Keratinocyte (primary cell): ENCODE data around the gene TVP23A. TPM values are rescaled to one million over a fixed set of nuclear protein-coding genes. Genes with fewer than 3 reads are reported as not detected.

Source experiments
- DNase-seq: peaks from one replicate; pipeline ENCODE4 v3.0.0-alpha.2; 2011; ENCODE audit warnings: low read depth, missing footprints, low spot score
- FAIRE-seq: peaks from 2 replicates; lab custom pipeline; 2011; peaks lifted over from hg19 to GRCh38; lab: Jason Lieb, UNC
- H2AFZ ChIP-seq: 2 replicates; pipeline ENCODE4 v1.6.0; 2012; ENCODE audit warnings: low read length, control low read depth, inconsistent platforms; ENCODE audit not compliant: control insufficient read depth
- H3K27ac ChIP-seq: 2 replicates; pipeline ENCODE4 v1.5.1; 2011; ENCODE audit warnings: low read length; ENCODE audit not compliant: control insufficient read depth, insufficient read depth
- H3K27me3 ChIP-seq: 3 replicates; pipeline ENCODE4 v1.6.0; 2011; ENCODE audit warnings: low read length; ENCODE audit not compliant: control insufficient read depth, insufficient read depth; ENCODE audit errors: extremely low read depth
- H3K36me3 ChIP-seq, 2 experiments: 2 replicates in 1 of 2; 3 replicates in 1 of 2; pipeline ENCODE4 v1.5.1; 2011; ENCODE audit warnings: low read length in 2 of 2, mild to moderate bottlenecking in 1 of 2; ENCODE audit not compliant: control insufficient read depth in 2 of 2, insufficient read depth in 2 of 2; ENCODE audit errors: extremely low read depth in 1 of 2
- H3K4me1 ChIP-seq: 3 replicates; pipeline ENCODE4 v1.5.1; 2011; ENCODE audit warnings: low read length; ENCODE audit not compliant: control insufficient read depth, insufficient read depth; ENCODE audit errors: extremely low read depth
- H3K4me2 ChIP-seq: 3 replicates; pipeline ENCODE4 v1.6.0; 2011; ENCODE audit warnings: low read depth, low read length; ENCODE audit not compliant: control insufficient read depth, insufficient read depth; ENCODE audit errors: extremely low read depth
- H3K4me3 ChIP-seq, 3 experiments: fragments of 200-600 bp in 1 of 3; sonication (generic) in 1 of 3; 2 replicates in 2 of 3; 3 replicates in 1 of 3; pipeline ENCODE4 v1.5.1; 2011 to 2016; ENCODE audit warnings: low read length in 3 of 3, mild to moderate bottlenecking in 3 of 3, control low read depth in 2 of 3, inconsistent platforms in 1 of 3, low read depth in 1 of 3, mixed read lengths in 1 of 3, mixed run types in 1 of 3, moderate library complexity in 1 of 3; ENCODE audit not compliant: control insufficient read depth in 2 of 3, insufficient read depth in 2 of 3; ENCODE audit errors: extremely low read depth in 1 of 3
- H3K79me2 ChIP-seq: 2 replicates; pipeline ENCODE4 v1.6.0; 2012; ENCODE audit warnings: low read length; ENCODE audit not compliant: control insufficient read depth, insufficient read depth
- H3K9ac ChIP-seq: 3 replicates; pipeline ENCODE4 v1.6.0; 2011; ENCODE audit warnings: low read length; ENCODE audit not compliant: control insufficient read depth, insufficient read depth; ENCODE audit errors: extremely low read depth
- H3K9me1 ChIP-seq: 3 replicates; pipeline ENCODE4 v1.6.0; 2011; ENCODE audit warnings: low read length; ENCODE audit not compliant: control insufficient read depth, insufficient read depth; ENCODE audit errors: extremely low read depth
- H3K9me3 ChIP-seq: 2 replicates; pipeline ENCODE4 v1.5.1; 2012; ENCODE audit warnings: low read depth, low read length; ENCODE audit not compliant: control insufficient read depth
- H4K20me1 ChIP-seq: 3 replicates; pipeline ENCODE4 v1.6.0; 2011; ENCODE audit warnings: low read length; ENCODE audit not compliant: control insufficient read depth, insufficient read depth; ENCODE audit errors: extremely low read depth
- EZH2 ChIP-seq: IDR thresholded peaks from one replicate; pipeline ENCODE4 v1.6.1; 2012; ENCODE audit warnings: inconsistent platforms, mild to moderate bottlenecking, low read length, moderate library complexity
- dilution Hi-C: fragments of 300-500 bp; cut with MboI; formaldehyde crosslinking; loops from one replicate; pipeline ENCODE4 v1.7.0; 2020; ENCODE audit warnings: low sequenced_read_pairs; ENCODE audit not compliant: extremely low pct_ligation_motif_present
- polyA plus RNA-seq, 5 experiments: library from polyadenylated mRNA; depleted of rRNA in 3 of 5; stranded (reverse) in 3 of 5; stranded (forward) in 1 of 5; unstranded in 1 of 5; fragments of >200 nt; gene quantifications; 1 replicate in 1 of 5; 2 replicates in 3 of 5; 3 replicates in 1 of 5; pipeline versions ENCODE4 v1.2.1 to v1.2.3, GENCODE V29; 2011 to 2012; ENCODE audit warnings: missing spikeins in 2 of 5, low read depth in 1 of 5, low replicate concordance in 1 of 5
- TF ChIP-seq, protein P1 (sequence below), 3 experiments: IDR thresholded peaks in 1 of 3; conservative IDR thresholded peaks in 1 of 3; optimal IDR thresholded peaks in 1 of 3; 2 replicates in 2 of 3; 3 replicates in 1 of 3; pipeline versions ENCODE3 to v1.5.1; 2011; ENCODE audit warnings: low read length in 3 of 3, mild to moderate bottlenecking in 3 of 3, moderate library complexity in 2 of 3, control low read depth in 1 of 3, inconsistent platforms in 1 of 3; ENCODE audit not compliant: insufficient read depth in 2 of 3; ENCODE audit errors: extremely low read depth in 1 of 3

The TVP23A gene
- polyA plus RNA-seq, 1 donor (not counting 4 experiments of a cell fraction or from before 2014, with no cell fraction given), result not detected

DNA sequence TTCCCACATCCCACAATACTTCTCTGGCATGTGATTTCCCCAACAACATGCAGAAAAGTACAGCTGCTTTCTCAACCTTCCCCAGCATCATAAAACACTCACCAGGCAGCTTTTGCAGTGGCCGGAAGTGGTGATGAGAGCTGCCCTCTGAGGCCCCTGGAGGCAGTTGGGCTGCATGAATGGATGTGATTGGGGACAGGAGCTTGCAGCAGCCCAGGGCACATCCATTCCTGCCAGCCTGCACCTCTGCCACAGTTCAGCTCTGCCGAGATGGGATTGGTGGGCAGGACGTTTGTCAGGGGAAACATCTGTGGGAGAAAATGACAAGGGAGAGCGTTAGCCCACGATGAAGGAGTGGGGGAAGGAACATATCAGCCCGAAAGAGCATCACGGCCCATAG is 55.1 kb downstream of the TVP23A start:
- Histone ChIP-seq H2AFZ (no peak overlapping the region), H3K79me2 (no peaks in the 10 kb centered on the region), H3K9me1 (no peaks in the 10 kb centered on the region), H3K27me3 (no peaks in the 10 kb centered on the region), H4K20me1 (no peaks in the 10 kb centered on the region), H3K4me2 (no peak overlapping the region), H3K4me1 (no peaks in the 10 kb centered on the region), H3K27ac (no peak overlapping the region), H3K4me3 (no peak overlapping the region), H3K9ac (no peak overlapping the region), H3K9me3 (no peaks in the 10 kb centered on the region), H3K36me3 (peaks cover 5 to 7% of the 10 kb centered on the region in 2 experiments)
- no peak for TF ChIP-seq EZH2
- TF ChIP-seq, protein P1, sequence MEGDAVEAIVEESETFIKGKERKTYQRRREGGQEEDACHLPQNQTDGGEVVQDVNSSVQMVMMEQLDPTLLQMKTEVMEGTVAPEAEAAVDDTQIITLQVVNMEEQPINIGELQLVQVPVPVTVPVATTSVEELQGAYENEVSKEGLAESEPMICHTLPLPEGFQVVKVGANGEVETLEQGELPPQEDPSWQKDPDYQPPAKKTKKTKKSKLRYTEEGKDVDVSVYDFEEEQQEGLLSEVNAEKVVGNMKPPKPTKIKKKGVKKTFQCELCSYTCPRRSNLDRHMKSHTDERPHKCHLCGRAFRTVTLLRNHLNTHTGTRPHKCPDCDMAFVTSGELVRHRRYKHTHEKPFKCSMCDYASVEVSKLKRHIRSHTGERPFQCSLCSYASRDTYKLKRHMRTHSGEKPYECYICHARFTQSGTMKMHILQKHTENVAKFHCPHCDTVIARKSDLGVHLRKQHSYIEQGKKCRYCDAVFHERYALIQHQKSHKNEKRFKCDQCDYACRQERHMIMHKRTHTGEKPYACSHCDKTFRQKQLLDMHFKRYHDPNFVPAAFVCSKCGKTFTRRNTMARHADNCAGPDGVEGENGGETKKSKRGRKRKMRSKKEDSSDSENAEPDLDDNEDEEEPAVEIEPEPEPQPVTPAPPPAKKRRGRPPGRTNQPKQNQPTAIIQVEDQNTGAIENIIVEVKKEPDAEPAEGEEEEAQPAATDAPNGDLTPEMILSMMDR (optimal IDR thresholded peaks at IDR 0.05 in 1 of 3, IDR thresholded peaks at IDR 0.05 in 1 of 3, conservative IDR thresholded peaks at IDR 0.05 in 1 of 3; ENCODE audit: extremely low read depth in 1 of 3, insufficient read depth in 2 of 3, low read length in 3 of 3), result no peak
- DNase-seq (no peak), FAIRE-seq (no peak)
- dilution Hi-C loops, result no loop called here

DNA sequence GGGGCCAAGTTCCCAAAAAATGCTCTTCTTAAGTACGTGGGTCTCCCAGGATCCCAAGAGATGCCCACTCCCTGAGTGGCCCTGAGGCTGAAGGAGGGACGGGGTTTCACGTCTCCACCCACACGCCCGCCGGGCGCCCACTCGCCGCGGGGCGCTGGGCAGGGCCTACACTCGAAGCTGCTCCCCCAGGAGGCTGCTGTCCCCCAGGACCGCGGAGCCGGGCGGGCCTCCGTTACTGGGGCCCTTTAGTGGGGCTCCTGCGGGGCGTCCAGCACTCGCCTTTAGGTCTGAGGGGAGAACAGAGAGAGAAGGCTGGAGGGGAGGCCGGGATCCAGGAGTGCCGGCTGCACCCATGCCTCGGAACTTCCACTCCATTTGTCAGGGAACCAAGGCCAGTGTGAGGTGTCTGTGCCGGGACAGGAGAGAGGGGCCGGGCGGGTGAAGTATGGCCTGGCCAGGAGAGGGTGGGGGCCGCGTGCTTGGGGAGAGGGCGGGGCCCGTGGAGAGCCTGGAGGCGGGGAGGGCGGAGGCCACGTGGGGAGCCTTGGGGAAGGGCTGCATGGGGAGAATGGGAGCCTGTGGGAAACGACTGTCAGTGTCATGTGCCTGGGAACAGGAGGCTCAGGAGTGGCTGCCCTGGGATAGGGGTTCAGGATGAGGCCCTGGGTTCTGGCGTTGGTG is 56.1 kb downstream of the TVP23A start:
- no peak overlapping the region for H2AFZ ChIP-seq
- no peak overlapping the region for H3K4me2 ChIP-seq
- H3K9me3 ChIP-seq, result no peaks in the 10 kb centered on the region
- no peak overlapping the region for H3K4me3 ChIP-seq
- dilution Hi-C loops, result no loop called here
- peaks cover 10 to 12% of the 10 kb centered on the region in 2 experiments for H3K36me3 ChIP-seq
- FAIRE-seq (no peak), DNase-seq (no peak)
- H3K27me3 ChIP-seq, result no peaks in the 10 kb centered on the region
- no peaks in the 10 kb centered on the region for H3K9me1 ChIP-seq
- no peak overlapping the region for H3K9ac ChIP-seq
- no peak for TF ChIP-seq EZH2
- TF ChIP-seq, protein P1 (optimal IDR thresholded peaks at IDR 0.05 in 1 of 3, IDR thresholded peaks at IDR 0.05 in 1 of 3, conservative IDR thresholded peaks at IDR 0.05 in 1 of 3; ENCODE audit: extremely low read depth in 1 of 3, insufficient read depth in 2 of 3, low read length in 3 of 3), result no peak
- H3K4me1 ChIP-seq, result no peaks in the 10 kb centered on the region
- no peak overlapping the region for H3K27ac ChIP-seq
- no peaks in the 10 kb centered on the region for H4K20me1 ChIP-seq
- no peaks in the 10 kb centered on the region for H3K79me2 ChIP-seq
